IPS DF 6.9 (cell line): ENCODE measurements around the gene TCF4.

ENCODE experiments used
- DNase-seq: peaks from one replicate; pipeline ENCODE4 v3.0.0-alpha.2; 2013; ENCODE audit warnings: low read depth, low spot score
- H3K27ac ChIP-seq: one replicate; pipeline ENCODE4 v1.5.1; 2013; ENCODE audit warnings: low read length, control low read depth
- H3K27me3 ChIP-seq: 2 replicates; pipeline ENCODE4 v1.6.1; 2013; ENCODE audit warnings: mild to moderate bottlenecking, low read length; ENCODE audit not compliant: control insufficient read depth, insufficient read depth
- H3K36me3 ChIP-seq: 2 replicates; pipeline ENCODE4 v1.6.1; 2013; ENCODE audit warnings: low read length; ENCODE audit not compliant: control insufficient read depth, insufficient read depth
- H3K4me1 ChIP-seq: 2 replicates; pipeline ENCODE4 v1.6.1; 2013; ENCODE audit warnings: low read length; ENCODE audit not compliant: control insufficient read depth, insufficient read depth
- H3K4me3 ChIP-seq: 2 replicates; pipeline ENCODE4 v1.5.1; 2013; ENCODE audit warnings: mild to moderate bottlenecking, low read length
- H3K9me3 ChIP-seq: 2 replicates; pipeline ENCODE4 v1.6.1; 2013; ENCODE audit warnings: low read length, inconsistent platforms; ENCODE audit not compliant: control insufficient read depth, insufficient read depth
- WGBS: extraction: QIAGEN DNeasy Blood & Tissue Kit; methylation state at CpG from one replicate; pipeline ENCODE4 v1.1.7; 2013; ENCODE audit warnings: mixed read lengths, missing lambda C conversion rate; ENCODE audit not compliant: insufficient read length, insufficient coverage; 5-methylcytosine and 5-hydroxymethylcytosine counted together

The TCF4 gene

GRCh38 chr18:55214969-55215368 is 373.0 kb downstream of the TCF4 start:
- H3K27me3 ChIP-seq, result no peaks in the 10 kb centered on the region
- no peaks in the 10 kb centered on the region for H3K9me3 ChIP-seq
- no CpG with 5 or more reads among the region's 5 CpGs for WGBS
- H3K4me1 ChIP-seq, result peaks cover 2% of the 10 kb centered on the region; the same call in 1 of the 2 replicates
- no peaks in the 10 kb centered on the region for H3K36me3 ChIP-seq
- no peak overlapping the region for H3K4me3 ChIP-seq
- DNase-seq, result no peak
- H3K27ac ChIP-seq, result no peak overlapping the region

- no peaks in the 10 kb centered on the region for H3K36me3 ChIP-seq
- DNase-seq, result no peak
- no peak overlapping the region for H3K4me3 ChIP-seq
- H3K9me3 ChIP-seq, result no peaks in the 10 kb centered on the region
- no CpG with 5 or more reads among the region's 2 CpGs for WGBS
- no peak overlapping the region for H3K27ac ChIP-seq
- no peaks in the 10 kb centered on the region for H3K27me3 ChIP-seq
- H3K4me1 ChIP-seq, result peaks cover 2% of the 10 kb centered on the region; the same call in 1 of the 2 replicates
Measured at GRCh38 chr18:55214534-55214933, 373.5 kb downstream of the TCF4 start.

- Histone ChIP-seq H3K36me3 (no peaks in the 10 kb centered on the region), H3K27ac (no peak overlapping the region), H3K9me3 (no peaks in the 10 kb centered on the region), H3K4me3 (no peak overlapping the region), H3K4me1 (peaks cover 2% of the 10 kb centered on the region; the same call in 1 of the 2 replicates), H3K27me3 (no peaks in the 10 kb centered on the region)
- no peak for DNase-seq
- WGBS, result no CpG with 5 or more reads among the region's 1 CpG
Measured at GRCh38 chr18:55213586-55213985, 374.4 kb downstream of the TCF4 start.

GRCh38 chr18:55206927-55207326 is 381.1 kb downstream of the TCF4 start:
- Histone ChIP-seq H3K4me3 (no peak overlapping the region), H3K27me3 (no peaks in the 10 kb centered on the region), H3K9me3 (no peaks in the 10 kb centered on the region), H3K36me3 (no peaks in the 10 kb centered on the region), H3K4me1 (no peaks in the 10 kb centered on the region), H3K27ac (no peak overlapping the region)
- no CpG with 5 or more reads among the region's 2 CpGs for WGBS
- no peak for DNase-seq

GRCh38 chr18:55202232-55202917 is 385.6 kb downstream of the TCF4 start:
- Histone ChIP-seq H3K9me3 (no peaks in the 10 kb centered on the region), H3K36me3 (no peaks in the 10 kb centered on the region), H3K4me1 (no peaks in the 10 kb centered on the region), H3K4me3 (no peak overlapping the region), H3K27ac (no peak overlapping the region), H3K27me3 (no peaks in the 10 kb centered on the region)
- no peak for DNase-seq
- WGBS, result no CpG with 5 or more reads among the region's 2 CpGs

- DNase-seq, result no peak
- no peak overlapping the region for H3K4me3 ChIP-seq
- no peaks in the 10 kb centered on the region for H3K4me1 ChIP-seq
- H3K9me3 ChIP-seq, result no peaks in the 10 kb centered on the region
- H3K36me3 ChIP-seq, result no peaks in the 10 kb centered on the region
- no peaks in the 10 kb centered on the region for H3K27me3 ChIP-seq
- H3K27ac ChIP-seq, result no peak overlapping the region
- WGBS, result no CpG with 5 or more reads among the region's 7 CpGs
Measured at GRCh38 chr18:55199291-55199963, 388.6 kb downstream of the TCF4 start.

- DNase-seq, result no peak
- Histone ChIP-seq H3K36me3 (no peaks in the 10 kb centered on the region), H3K9me3 (no peaks in the 10 kb centered on the region), H3K4me3 (no peak overlapping the region), H3K27me3 (no peaks in the 10 kb centered on the region), H3K4me1 (no peaks in the 10 kb centered on the region), H3K27ac (no peak overlapping the region)
Measured at GRCh38 chr18:55195863-55196262, 392.1 kb downstream of the TCF4 start.

- H3K4me1 ChIP-seq, result no peaks in the 10 kb centered on the region
- no peak overlapping the region for H3K27ac ChIP-seq
- no peak for DNase-seq
- H3K36me3 ChIP-seq, result no peaks in the 10 kb centered on the region
- no peak overlapping the region for H3K4me3 ChIP-seq
- H3K27me3 ChIP-seq, result no peaks in the 10 kb centered on the region
- no CpG with 5 or more reads among the region's 3 CpGs for WGBS
- no peaks in the 10 kb centered on the region for H3K9me3 ChIP-seq
Measured at GRCh38 chr18:55189972-55190371, 398.0 kb downstream of the TCF4 start.

- Histone ChIP-seq H3K27ac (no peak overlapping the region), H3K4me3 (no peak overlapping the region), H3K4me1 (no peaks in the 10 kb centered on the region), H3K36me3 (no peaks in the 10 kb centered on the region), H3K9me3 (no peaks in the 10 kb centered on the region), H3K27me3 (no peaks in the 10 kb centered on the region)
- no peak for DNase-seq
Measured at GRCh38 chr18:55186588-55186987, 401.4 kb downstream of the TCF4 start.

- H3K9me3 ChIP-seq, result no peaks in the 10 kb centered on the region
- no CpG with 5 or more reads among the region's 1 CpG for WGBS
- H3K27me3 ChIP-seq, result no peaks in the 10 kb centered on the region
- H3K4me1 ChIP-seq, result no peaks in the 10 kb centered on the region
- DNase-seq, result no peak
- no peak overlapping the region for H3K27ac ChIP-seq
- H3K36me3 ChIP-seq, result no peaks in the 10 kb centered on the region
- no peak overlapping the region for H3K4me3 ChIP-seq
Measured at GRCh38 chr18:55185391-55185790, 402.6 kb downstream of the TCF4 start.

- DNase-seq, result no peak
Measured at GRCh38 chr18:55179835-55180234, 408.2 kb downstream of the TCF4 start.

More at GRCh38 chr18:55179835-55180234, 408.2 kb downstream of the TCF4 start:
- Histone ChIP-seq H3K27ac (no peak overlapping the region), H3K4me1 (no peaks in the 10 kb centered on the region), H3K4me3 (no peak overlapping the region), H3K27me3 (no peaks in the 10 kb centered on the region), H3K36me3 (no peaks in the 10 kb centered on the region), H3K9me3 (no peaks in the 10 kb centered on the region)
